NOMO-1 treated with DMSO at 0.1 percent for 48 hours (cell line): ENCODE measurements around the gene EXOC2.
"Not testable (repeated sequence)": the region's sequence is repeated elsewhere in the genome, so short reads cannot be mapped to it uniquely, and the experiment has no call there.

Experiments
- DNase-seq: peaks from one replicate; lab custom pipeline; 2025; ENCODE audit not compliant: unreplicated experiment; lab: John Stamatoyannopoulos, UW

EXOC2 gene

DNA sequence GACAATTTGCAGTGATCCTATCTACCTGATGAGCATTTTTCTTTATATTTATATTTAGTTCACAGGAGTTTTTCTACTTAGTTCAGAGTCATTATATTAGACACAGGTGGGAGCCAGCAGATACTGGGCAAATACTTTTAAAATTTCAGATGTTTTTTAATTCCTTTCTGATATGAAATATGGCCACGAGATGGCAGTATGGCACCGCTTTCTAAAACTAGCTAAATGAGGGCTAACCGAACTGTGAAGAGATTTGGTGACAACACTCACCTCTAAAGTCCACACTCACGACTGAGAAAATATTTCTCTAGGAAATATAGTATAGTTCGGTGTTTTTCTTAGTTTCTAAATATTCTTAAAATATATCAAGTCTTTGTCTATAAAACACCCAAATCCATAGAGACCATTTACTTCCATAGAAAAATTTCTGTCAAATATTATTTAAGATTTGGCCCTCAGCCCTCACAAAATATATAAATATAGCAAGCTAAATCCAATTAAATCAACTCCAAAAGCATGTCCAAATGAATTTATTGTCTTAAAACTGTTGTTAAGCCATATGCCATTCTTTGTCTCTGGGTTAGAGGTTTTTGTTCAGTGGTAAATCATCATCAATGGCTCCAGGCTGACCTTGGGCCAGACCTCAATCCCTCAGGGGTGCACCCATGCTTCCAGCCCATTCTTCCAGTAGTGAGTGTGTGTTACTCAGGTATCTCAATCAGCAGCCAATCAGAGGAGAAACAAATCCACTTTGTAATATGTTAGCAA is 99.6 kb downstream of the EXOC2 start:
- peak; percentile 53 for DNase-seq

DNA sequence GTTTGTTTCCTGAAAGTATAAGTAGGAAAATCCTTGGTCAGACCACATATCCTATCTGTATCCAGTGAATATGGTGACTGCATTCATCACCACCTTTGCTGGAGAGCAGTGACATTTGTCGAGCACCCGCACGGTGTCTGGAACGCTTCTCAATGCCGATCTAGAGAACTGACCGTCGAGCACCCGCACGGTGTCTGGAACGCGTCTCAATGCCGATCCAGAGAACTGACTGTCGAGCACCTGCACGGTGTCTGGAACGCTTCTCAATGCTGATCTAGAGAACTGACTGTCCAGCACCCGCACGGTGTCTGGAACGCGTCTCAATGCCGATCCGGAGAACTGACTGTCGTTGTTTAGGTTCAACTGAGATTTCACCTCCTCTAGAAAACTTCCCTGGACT is 103.8 kb downstream of the EXOC2 start:
- DNase-seq: no peak

DNA sequence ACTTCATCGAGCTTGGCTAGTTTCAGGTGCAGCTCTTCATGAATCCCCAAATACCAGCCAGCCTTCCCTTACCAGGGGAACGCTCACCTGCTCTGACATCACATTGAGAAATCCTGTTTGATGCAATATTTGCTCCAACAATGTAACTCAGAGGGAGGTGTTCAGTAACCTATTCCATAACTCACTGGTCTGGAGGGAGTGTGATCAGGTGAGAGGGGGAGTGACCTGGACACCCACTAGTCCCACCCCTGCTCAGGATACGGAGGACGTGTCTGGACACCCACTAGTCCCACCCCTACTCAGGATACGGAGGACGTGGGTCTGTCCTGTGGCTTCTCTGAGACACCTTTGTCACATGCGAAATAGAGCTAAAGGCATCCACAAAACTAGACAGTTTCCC is 106.4 kb downstream of the EXOC2 start:
- no peak for DNase-seq

DNA sequence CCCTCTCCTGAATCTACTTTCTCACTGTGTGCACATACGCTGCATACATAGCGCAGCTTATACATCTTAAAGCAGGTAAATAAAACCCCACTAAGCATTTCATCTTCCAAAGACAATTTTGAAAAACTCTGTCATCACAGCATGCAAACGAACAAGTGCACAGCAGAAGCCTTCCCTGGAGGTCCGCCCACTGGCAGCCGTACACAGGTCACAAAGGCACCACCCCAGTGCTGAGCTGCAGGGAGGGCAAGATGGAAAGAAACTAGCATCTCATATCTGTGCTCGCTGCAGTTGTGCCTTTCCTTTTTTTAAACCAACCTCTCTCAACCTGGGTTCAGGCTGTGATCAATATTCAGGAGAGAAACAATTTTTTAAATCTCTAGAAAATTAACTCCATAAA is 109.3 kb downstream of the EXOC2 start:
- no peak for DNase-seq

DNA sequence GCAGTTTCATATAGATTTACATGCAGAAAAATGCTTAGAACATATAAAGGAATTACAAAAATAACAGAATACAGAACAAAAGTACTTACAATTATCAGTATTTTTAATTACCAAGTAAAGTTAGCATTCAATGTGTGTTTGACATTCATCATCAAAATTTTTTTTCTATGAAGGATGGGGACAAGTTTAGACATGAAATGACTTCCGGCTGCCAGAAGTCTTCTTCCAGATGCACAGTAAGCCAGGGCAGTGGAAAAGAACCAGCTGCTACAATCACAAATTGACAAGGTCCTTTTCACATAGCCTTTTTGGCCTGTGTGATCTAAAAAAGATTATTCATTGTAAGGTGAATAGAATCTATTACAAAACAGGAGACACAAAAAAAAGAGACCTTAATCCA is 109.8 kb downstream of the EXOC2 start:
- no peak for DNase-seq

DNA sequence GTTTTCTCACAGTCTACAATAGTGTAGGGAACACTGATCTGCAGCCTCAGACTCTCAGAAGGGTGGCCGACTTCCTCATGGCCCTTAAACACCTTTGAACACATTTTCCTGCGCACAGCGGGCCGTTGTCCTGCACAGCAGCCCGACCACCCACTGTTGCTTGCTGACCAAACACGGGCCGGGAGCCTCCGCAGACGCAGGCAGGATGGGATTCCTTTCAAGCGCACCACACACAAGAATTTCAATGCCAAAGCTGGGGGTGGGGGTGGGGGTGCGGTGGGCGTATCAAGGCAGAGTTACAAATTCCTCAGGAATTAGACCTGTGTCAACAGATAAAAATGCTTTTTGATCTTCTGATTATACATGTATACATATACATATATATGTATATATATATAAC is 110.6 kb downstream of the EXOC2 start:
- DNase-seq: no peak

DNA sequence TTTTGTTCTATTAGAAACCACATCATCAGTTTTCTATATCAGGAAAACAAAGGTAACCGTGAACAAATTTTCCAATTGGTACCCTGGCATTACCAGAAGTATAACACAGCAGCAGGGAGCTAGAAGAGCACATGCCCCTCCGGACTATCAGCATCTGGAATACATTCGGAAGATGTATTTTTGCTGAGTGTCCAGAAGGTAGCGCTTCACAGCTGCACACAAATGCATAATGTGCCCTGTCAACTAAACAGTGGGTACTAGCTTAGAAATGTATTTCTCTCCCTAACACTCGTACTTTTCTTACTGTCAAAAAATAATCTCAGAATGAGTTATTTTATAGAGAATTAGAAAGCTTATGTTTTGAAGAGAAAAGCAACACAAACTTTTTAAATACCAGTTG is 113.6 kb downstream of the EXOC2 start:
- DNase-seq: no peak

DNA sequence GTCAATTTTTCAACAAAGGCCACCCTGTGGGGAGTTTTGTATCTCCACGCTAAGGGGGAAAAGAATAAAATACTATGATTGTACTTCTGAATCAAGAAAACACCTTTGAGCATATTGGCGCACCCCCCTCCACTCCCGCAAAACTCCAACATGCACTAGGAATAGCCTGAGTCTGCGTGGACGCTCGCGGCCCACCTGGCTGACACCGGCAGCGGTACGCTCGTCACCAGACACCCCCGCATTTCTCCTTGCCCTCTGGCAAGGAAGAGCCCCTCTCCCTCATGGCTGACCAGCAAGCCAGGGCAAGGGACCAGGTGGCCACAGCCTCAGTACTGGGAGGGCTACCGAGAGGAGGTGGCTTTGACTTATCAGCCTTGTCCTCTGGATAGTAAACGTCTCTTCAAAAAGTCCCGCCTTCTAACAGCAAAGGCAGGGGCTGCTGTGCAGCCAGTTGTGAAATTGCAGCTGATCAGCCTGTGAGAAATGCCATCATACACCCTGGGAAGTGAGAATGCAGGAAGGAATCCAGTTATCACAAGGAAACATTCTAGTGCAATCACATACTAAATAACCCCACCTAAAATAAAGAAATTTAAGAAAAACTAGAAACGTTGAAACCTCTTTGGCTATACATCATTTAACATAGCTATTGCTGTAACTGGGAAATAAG is 120.2 kb downstream of the EXOC2 start:
- no peak for DNase-seq

DNA sequence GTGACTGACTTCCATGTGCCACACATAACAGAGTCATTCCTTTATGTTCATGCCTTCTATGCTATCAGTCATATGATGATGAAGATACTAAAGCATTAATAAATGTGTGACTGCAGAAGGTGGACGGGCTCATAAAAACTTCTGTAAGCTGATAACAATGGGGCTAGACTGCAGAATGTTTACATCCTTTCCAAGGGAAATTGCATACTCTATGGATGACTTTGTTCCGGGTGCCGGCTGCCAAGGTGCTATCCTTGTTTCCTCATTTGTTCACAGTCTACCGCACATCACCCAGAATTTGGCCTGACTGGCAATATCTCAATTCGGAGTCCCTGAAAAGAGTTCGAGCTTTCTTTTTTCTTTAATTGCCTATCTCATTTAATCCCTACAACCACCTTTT is 121.0 kb downstream of the EXOC2 start:
- no peak for DNase-seq

DNA sequence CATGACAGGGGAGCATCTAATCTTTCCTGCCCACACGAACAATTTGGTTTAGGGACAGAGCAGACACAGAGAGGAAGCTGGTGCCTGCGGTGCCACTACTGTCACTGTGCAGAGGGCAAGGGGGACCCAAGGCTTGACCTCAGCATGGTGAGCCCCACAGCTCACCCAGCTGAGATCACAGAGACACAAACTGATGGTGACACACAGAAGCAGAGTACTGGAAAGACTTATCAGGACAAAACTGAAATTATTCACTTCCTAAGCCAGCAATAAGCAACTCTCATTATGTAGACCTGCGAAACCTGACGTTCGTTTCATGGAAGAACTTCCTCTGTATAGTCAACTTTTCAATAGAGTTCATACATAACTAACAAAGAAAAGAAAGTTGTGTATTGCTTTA is 122.1 kb downstream of the EXOC2 start:
- no peak for DNase-seq

DNA sequence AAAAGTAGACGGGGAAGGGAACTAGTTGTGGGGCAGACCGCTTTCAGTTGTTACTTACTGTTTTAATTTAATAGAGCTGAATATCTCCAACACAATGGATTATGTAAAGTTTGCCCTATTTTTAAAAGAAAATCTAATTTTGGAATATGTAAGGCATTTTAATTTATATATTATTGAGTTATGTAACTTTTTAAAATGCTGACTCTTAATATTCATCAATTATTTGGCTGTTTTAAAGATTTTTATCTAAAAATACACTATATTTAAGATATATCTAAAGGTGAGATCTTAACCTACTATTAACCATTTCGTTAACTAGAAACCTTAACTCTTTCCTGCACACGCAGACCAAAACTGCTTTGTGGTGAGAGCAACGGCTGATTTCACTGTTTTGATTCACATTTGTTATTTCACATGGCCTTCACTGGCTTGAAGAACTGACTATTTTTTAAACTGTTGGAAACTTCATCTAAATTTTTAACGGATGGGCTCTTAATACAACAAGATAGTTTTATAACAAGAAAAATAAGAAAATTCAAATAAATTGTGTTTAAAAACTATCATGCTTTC is 123.9 kb downstream of the EXOC2 start:
- DNase-seq: no peak

DNA sequence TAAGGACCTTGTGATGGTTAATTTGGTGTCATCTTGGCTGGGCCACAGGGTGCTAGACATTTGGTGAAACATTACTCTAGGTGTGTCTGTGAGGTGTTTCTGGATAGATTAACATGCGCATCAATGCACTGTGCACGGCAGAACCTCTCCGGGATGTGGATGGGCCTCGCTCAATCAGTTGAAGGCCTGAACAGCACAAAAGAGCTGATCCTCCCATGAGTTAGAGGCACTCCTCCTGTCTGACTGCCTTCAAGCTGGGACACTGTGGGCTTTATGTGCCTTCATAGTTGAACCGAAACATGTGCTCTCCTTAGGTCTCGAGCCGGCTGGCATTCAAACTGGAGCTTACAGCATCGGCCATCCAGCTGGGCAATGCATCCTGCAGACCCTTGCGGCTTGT is 124.9 kb downstream of the EXOC2 start:
- no peak for DNase-seq

DNA sequence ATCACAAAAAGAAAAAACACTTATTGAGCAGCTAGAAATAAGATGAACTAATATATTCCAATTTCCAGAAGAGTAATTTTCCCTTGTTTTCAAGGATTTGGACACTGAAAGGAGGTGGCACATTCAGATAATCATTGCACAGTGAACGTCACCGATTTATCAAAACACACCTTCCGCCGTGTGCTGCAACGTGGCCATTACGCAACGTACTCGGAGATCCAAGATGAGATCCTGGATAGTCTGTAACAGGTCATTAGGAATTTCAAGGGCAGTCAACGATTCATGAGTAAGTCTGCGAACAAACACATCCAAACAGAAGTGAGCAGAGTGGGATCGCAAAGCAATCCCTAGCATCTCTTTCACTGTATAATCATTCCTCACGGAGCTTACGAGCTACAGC is 129.1 kb downstream of the EXOC2 start:
- no peak for DNase-seq

DNA sequence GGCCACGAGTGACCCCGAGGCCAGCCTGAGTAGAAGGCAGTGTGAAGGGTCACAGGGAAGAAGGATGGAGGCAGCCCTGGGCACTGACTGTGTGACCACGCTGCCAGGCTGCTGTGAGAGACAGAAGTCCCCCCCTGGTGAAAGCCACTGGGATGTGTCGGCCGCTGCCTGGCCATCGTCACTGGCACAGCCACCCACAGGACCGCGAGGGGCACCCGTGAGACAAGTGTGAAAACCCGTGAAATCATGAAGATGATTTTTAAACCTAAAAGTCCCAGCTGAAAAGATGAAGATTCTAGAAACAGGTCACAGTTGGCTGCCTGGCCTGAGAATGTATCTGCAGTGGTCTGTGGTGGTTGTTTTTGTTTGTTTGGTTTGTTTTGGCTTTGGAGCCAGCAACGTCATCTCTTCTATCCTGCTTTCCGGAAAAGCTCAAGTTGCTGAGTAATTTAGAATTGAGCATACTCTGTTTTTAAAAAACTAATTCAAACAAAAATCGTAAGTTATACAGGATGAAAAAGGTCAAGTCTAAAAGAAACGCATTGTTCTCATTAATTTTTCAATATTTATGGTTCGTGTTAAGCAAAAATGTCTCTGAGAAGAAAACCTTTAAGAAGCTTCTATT is 130.8 kb downstream of the EXOC2 start:
- DNase-seq: no peak

DNA sequence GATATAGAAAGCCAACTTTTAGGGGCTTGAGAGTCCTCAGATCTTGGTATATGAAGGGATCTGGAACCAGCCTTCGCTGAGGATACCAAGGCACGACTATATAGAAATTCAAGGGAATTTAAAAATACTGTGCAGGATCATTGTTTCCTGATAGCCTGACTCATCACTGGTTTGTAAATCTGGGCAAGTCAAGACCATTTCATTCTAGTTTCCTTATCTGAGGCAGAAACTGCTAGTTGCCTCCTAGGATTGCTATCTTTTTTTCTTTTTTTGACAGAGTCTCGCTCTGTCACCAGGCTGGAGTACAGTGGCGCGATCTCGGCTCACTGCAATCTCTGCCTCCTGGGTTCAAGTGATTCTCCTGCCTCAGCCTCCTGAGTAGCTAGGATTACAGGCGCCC is 131.6 kb downstream of the EXOC2 start:
- DNase-seq: not testable (repeated sequence)

DNA sequence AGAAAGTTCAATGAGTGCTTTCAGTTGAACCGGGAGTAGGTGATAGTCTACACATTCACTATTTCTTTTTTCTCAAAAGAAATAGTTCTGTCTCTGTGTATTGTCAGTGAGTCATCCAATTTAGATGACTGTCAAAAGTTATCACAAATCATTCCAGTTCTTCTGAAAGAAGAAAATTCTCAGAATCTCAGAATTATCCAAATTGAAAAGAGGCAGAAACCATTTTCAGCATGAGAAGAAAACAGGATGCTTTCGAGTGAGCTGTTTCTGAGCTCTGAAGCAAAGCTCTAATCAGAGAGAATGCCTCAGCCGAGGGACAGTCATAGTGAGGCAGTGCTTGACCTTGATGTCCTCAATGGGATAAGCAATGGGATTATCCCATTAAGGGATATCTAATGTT is 134.0 kb downstream of the EXOC2 start:
- no peak for DNase-seq

DNA sequence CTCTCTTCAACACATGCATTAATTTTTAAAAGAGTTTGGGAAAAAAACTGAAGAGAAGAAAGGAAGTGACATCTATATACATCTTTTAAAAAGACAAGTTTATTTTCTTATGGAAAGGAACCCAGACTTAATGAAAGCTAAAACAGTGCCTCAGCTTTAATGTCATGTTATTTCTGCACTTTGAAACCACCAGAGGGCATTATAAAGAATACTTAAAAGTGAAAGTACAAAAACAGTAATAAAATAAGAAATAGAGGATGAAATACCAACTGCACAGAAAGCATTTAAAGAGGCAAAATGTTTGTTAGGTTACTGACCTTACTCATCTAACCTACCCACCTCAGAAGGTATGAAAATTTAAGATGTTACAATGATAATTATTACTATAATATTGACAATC is 134.8 kb downstream of the EXOC2 start:
- peak; percentile 3 for DNase-seq

DNA sequence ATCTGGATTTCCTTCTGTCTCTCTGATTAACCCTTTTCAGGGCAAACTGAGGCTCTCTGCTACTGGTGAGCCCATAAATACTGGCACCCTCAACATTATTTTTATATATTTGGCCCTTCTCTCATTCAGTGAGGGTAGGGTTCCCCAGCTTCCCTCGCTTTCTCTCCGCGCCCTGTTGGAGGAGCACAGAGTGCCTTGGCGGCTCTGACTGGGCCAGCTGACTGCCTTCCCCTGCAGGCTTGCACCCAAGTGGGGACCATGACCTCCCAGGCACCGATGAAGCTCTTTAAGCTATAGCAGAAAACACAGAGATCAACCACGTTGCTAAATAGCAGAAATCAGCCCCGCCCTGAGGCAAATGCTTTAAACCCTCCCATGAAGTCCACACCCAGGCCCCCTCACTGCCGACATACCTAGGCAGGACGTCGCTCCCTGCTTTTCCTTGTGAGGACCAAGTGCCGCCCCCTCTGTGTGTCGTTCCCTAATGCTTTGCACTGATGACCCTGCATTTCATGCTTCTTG is 141.0 kb downstream of the EXOC2 start:
- DNase-seq: no peak

DNA sequence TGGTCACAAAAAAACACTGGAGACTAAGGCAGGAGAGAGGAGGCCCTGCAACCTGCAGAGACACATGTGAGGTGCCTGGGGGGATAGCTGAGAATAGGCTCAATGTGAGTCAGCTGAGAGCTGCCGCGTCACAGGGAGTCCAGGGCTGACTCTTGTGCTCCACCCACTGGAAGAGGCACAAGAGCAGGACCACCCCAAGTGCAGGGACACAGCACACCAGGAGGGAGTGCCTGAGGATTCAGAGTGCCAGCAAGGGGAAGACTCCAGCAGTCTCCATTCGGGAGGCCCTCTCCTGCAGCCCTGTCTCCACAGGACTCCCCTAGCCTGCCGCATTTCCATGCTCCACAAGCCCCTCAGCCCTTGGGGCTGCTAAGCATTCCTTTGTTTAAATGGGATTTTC is 141.5 kb downstream of the EXOC2 start:
- DNase-seq: no peak

DNA sequence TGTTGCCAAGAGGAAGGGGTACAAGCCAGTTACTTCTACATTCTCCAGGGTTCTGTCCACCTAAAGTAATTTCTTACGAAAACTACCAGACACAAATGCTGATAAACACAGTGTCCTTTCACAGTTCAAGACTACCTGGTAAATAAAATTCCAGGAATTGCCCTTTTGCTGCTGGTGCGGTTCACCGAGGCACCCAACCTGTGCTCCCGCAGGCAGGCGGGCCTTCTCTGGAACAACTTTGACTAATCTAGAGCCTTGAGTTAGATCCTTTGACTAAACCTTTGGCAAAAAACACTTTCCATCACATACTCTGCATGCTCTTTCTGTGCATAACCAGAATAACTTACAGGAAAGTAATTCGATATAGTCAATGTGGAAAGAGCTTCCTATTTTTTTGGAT is 143.0 kb downstream of the EXOC2 start:
- no peak for DNase-seq

DNA sequence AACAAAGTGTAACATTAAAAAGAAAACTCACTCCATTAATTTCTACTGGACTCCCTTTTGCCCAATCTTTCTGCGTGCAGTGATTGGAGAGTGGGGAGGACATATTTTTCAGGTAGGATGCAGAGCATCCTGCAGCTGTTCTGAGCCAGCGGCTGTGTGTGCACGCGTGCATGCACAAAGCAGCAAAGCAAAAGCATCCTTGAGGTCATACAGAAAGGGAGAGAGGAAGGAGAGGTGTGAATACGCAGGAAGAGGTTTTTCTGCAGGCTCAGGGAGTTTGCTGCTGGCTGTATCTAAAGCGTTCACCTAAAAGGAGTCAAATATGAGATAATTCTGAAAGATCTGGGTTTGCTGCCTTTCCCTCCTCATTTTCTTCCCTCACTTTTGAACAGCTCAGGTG is 144.4 kb downstream of the EXOC2 start:
- DNase-seq: no peak

DNA sequence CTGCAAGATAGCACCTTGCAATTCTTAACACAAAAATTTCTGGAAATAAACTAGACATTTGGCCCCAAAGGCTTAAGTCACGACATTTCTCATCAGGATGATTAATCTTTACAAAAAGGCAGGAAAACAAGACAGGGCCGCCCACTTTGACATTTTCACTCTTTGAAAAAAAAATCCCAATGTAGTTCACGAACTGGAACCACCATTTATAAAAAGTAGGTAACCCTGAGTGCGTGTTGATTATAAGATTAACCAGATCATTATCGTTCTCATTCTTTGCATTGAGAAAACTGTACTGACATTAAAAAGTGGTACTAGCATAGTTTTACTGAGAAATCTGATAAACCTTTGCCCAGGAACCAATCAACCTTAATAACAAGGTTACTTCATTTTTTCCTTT is 144.8 kb downstream of the EXOC2 start:
- no peak for DNase-seq
